Transverse colon (tissue), 4 donors: ENCODE measurements around the gene MRPS31. TPM values are rescaled to one million over a fixed set of nuclear protein-coding genes. Genes with fewer than 3 reads are reported as not detected.

Source experiments
- DNase-seq: peaks from one replicate; pipeline ENCODE4 v3.0.0-alpha.2; 2019
- H3K27ac ChIP-seq, 4 donors: fragments of 200-600 bp; sonication (generic); 2 replicates each; pipeline ENCODE4 v1.5.1; 2016 to 2018; ENCODE audit warnings: inconsistent platforms in 4 of 4
- H3K27me3 ChIP-seq: fragments of 200-600 bp; sonication (generic); 2 replicates; pipeline ENCODE4 v1.5.1; 2017; ENCODE audit warnings: inconsistent platforms
- H3K36me3 ChIP-seq, 4 donors: fragments of 200-600 bp; sonication (generic); 2 replicates each; pipeline ENCODE4 v1.5.1; 2017 to 2019; ENCODE audit warnings: inconsistent platforms in 4 of 4
- H3K4me1 ChIP-seq, 4 donors: fragments of 200-600 bp; sonication (generic); 2 replicates each; pipeline ENCODE4 v1.5.1; 2017 to 2020; ENCODE audit warnings: inconsistent platforms in 4 of 4
- H3K4me3 ChIP-seq, 4 donors: fragments of 200-600 bp; sonication (generic); 1 replicate in 1 of 4; 2 replicates in 3 of 4; pipeline versions ENCODE4 v1.5.1 to v1.6.1; 2017 to 2019; ENCODE audit warnings: inconsistent platforms in 4 of 4
- H3K9me3 ChIP-seq, 2 donors: fragments of 200-600 bp; sonication (generic); 2 replicates each; pipeline ENCODE4 v1.5.1; 2017 to 2019; ENCODE audit warnings: inconsistent platforms in 2 of 2
- EP300 ChIP-seq: sonication (generic); formaldehyde crosslinking; IDR thresholded peaks from one replicate; pipeline ENCODE4 v1.6.1; 2017; ENCODE audit warnings: antibody characterized with exemption, low read depth
- POLR2A ChIP-seq: fragments of 450-650 bp; IDR thresholded peaks from one replicate; pipeline ENCODE4 v1.6.1; 2016; ENCODE audit warnings: antibody characterized with exemption, mild to moderate bottlenecking, moderate library complexity
- POLR2AphosphoS5 ChIP-seq, 3 donors: sonication (generic); formaldehyde crosslinking; IDR thresholded peaks; one replicate each; pipeline ENCODE4 v1.6.1; 2016; ENCODE audit warnings: antibody characterized with exemption in 3 of 3
- WGBS, 2 donors: methylation state at CpG; one replicate each; pipeline ENCODE4 v1.1.5; 2018; ENCODE audit warnings: low coverage in 1 of 2; 5-methylcytosine and 5-hydroxymethylcytosine counted together
- in situ Hi-C, 4 donors: fragments of 200-750 bp; cut with MboI; loops; one replicate each; pipeline versions ENCODE4 v1.15.0 to v1.15.1; 2017; ENCODE audit warnings: low sequenced_read_pairs in 3 of 4, low pct_ligation_motif_present in 1 of 4, low pct_unique_long_range_greater_than_20kb in 1 of 4
- intact Hi-C: fragments of 100-400 bp; cut with DNase I; formaldehyde crosslinking; loops from one replicate; pipeline ENCODE4 v1.15.1; 2023; ENCODE audit warnings: low total_unique reads
- total RNA-seq, 4 donors: library from RNA; depleted of rRNA; stranded (reverse); fragments of >200 nt; gene quantifications; one replicate each; pipeline ENCODE4 v1.1.0, GENCODE V29; 2016
- TF ChIP-seq, protein P1 (sequence below), 5 experiments: fragments of 200-600 bp in 3 of 5; fragments of 450-650 bp in 2 of 5; sonication (generic) in 3 of 5; IDR thresholded peaks; 1 replicate in 2 of 5; 2 replicates in 3 of 5; pipeline ENCODE4 v1.5.1; 2016 to 2017; ENCODE audit warnings: antibody characterized with exemption in 5 of 5, inconsistent platforms in 3 of 5, mild to moderate bottlenecking in 2 of 5, moderate library complexity in 1 of 5

The MRPS31 gene
- total RNA-seq, 4 donors from 2014 or later: 16.1 to 50.2 (median 25.0) TPM

- H3K4me1 ChIP-seq: peaks cover 5 to 27% (median 8%) of the 10 kb centered on the region in 4 donors
- no peaks in the 10 kb centered on the region for H3K27me3 ChIP-seq
- H3K4me3 ChIP-seq: no peak overlapping the region
- H3K27ac ChIP-seq: no peak overlapping the region
- no peak for TF ChIP-seq POLR2A
- TF ChIP-seq, protein P1, sequence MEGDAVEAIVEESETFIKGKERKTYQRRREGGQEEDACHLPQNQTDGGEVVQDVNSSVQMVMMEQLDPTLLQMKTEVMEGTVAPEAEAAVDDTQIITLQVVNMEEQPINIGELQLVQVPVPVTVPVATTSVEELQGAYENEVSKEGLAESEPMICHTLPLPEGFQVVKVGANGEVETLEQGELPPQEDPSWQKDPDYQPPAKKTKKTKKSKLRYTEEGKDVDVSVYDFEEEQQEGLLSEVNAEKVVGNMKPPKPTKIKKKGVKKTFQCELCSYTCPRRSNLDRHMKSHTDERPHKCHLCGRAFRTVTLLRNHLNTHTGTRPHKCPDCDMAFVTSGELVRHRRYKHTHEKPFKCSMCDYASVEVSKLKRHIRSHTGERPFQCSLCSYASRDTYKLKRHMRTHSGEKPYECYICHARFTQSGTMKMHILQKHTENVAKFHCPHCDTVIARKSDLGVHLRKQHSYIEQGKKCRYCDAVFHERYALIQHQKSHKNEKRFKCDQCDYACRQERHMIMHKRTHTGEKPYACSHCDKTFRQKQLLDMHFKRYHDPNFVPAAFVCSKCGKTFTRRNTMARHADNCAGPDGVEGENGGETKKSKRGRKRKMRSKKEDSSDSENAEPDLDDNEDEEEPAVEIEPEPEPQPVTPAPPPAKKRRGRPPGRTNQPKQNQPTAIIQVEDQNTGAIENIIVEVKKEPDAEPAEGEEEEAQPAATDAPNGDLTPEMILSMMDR (IDR thresholded peaks at IDR 0.05): no peak
- intact Hi-C loops: loop anchor here (10.0 kb wide), 1 partner anchor 1090 kb away; no protein-coding TSS in a partner anchor
- H3K9me3 ChIP-seq: no peaks in the 10 kb centered on the region
- no peaks in the 10 kb centered on the region for H3K36me3 ChIP-seq
- DNase-seq: no peak
- in situ Hi-C loops: loop anchor here in 3 of 4 donors (25.0 kb wide), 3 partner anchors 213 to 463 kb away; partner anchors contain the start of gene WBP4 (in 1 of the 3)
- 78 to 86% methylated on average over 2 to 6 of the region's 6 CpGs for WGBS, 2 donors
Observed at GRCh38 chr13:40774672-40775071, 3.7 kb upstream of the MRPS31 start.

DNA sequence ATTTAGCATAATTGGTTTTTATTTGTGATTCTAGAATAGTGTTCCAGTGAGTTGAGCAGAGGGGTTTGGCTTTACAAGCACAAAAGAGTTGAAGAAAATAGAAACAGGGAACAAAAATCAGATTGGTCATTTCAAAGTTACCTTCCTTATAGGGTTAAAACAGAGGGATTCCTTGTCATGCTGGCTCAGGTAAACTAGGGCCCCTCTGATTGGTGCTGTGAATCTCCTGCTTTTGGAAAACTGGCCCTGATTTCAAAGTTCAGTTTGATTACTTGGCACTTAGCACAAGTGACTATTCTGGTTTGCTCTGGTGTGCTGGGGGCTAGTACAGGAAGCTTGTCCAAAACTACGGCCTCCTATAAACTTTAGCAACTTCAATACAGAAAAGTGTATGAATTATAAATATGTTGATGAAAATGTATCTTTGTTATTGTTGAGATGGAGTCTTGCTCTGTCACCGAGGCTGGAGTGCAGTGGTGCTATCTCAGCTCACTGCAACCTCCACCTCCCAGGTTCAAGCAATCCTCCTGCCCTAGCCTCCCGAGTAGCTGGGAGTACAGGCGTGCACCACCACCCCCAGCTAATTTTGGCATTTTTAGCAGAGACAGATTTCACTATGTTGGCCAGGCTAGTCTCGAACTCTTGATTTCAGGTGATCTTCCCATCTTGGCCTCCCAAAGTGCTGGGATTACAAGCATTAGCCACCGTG is 1.9 kb upstream of the MRPS31 start:
- no peaks in the 10 kb centered on the region for H3K36me3 ChIP-seq
- intact Hi-C loops: loop anchor here (10.0 kb wide), 1 partner anchor 1088 kb away; no protein-coding TSS in a partner anchor
- no peak overlapping the region for H3K27ac ChIP-seq
- DNase-seq: no peak
- H3K4me3 ChIP-seq: no peak overlapping the region
- in situ Hi-C loops: no loop called here
- no peaks in the 10 kb centered on the region for H3K27me3 ChIP-seq
- no peak for TF ChIP-seq POLR2A
- peaks cover 7 to 35% (median 10%) of the 10 kb centered on the region in 4 donors for H3K4me1 ChIP-seq
- WGBS, 2 donors: 67 to 86% methylated on average over 1 to 6 of the region's 6 CpGs
- no peaks in the 10 kb centered on the region for H3K9me3 ChIP-seq

DNA sequence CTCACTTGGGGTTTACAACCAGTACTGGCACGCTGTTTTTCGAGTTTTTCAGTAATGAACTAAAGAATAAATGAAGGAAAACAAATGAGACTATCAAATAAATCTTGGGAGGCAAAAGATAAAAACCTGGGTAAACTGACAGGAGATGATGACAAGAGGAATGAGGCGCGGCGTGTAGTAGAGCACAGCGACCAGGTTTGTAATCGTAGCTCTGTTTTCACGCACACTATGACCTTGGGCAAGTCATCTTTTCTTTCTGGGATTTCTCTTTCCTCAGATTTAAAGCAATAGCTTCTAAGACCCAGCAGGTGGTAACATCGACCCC is 419 bp downstream of the MRPS31 start:
- H3K4me3 ChIP-seq: peak overlapping the region; percentile 55 to 80 (median 58)
- WGBS, 2 donors: 0 to 1% methylated on average over 8 to 9 of the region's 9 CpGs
- TF ChIP-seq POLR2A (no peak), POLR2AphosphoS5 (IDR thresholded peaks at IDR 0.05) (no peak), EP300 (no peak)
- TF ChIP-seq, protein P1 (IDR thresholded peaks at IDR 0.05): no peak
- peak overlapping the region; percentile 84 to 91 (median 88) for H3K27ac ChIP-seq
- H3K4me1 ChIP-seq: peaks cover 7 to 23% (median 10%) of the 10 kb centered on the region in 4 donors
- DNase-seq: no peak
- in situ Hi-C loops (no loop called here), intact Hi-C loops (loop anchor here (10.0 kb wide), 1 partner anchor 1086 kb away; no protein-coding TSS in a partner anchor)
- H3K9me3 ChIP-seq: no peaks in the 10 kb centered on the region
- no peaks in the 10 kb centered on the region for H3K27me3 ChIP-seq
- H3K36me3 ChIP-seq: peaks cover 0 to 7% (median 0%) of the 10 kb centered on the region in 4 donors

GRCh38 chr13:40769970-40770369 is 1.0 kb downstream of the MRPS31 start:
- H3K4me1 ChIP-seq: peaks cover 7 to 25% (median 10%) of the 10 kb centered on the region in 4 donors
- in situ Hi-C loops (no loop called here), intact Hi-C loops (loop anchor here (10.0 kb wide), 1 partner anchor 1085 kb away; no protein-coding TSS in a partner anchor)
- no peaks in the 10 kb centered on the region for H3K27me3 ChIP-seq
- no peak for DNase-seq
- peaks cover 0 to 7% (median 0%) of the 10 kb centered on the region in 4 donors for H3K36me3 ChIP-seq
- WGBS, 2 donors: 70 to 75% methylated on average over 6 of the region's 6 CpGs
- H3K27ac ChIP-seq: peak overlapping the region in 3 of 4 donors; percentile 84 to 91 (median 89)
- TF ChIP-seq POLR2A: no peak
- TF ChIP-seq, protein P1 (IDR thresholded peaks at IDR 0.05): no peak
- no peak for TF ChIP-seq POLR2AphosphoS5 (IDR thresholded peaks at IDR 0.05)
- no peak for TF ChIP-seq EP300
- H3K4me3 ChIP-seq: peak overlapping the region in 3 of 4 donors; percentile 58 to 80 (median 59)
- H3K9me3 ChIP-seq: no peaks in the 10 kb centered on the region
